ENCODE measurements around the gene LGI4.

Gene LGI4

DNA sequence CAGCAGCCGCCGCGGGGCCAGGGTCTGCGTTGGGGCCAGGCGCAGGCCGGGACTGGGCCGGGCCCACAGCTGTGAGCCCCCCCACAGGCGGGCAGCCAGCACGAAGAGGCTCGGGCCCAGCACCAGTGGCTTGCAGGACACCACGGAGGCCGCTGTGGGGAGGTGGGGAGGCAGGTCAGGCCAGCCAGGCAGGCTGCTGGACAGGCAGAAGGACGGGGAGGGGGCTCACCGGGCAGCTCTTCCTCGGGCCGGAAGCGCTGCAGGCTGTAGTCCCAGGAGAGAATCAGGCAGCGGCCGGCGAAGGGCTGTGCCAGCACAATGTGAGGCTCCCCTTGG, 8.3 kb downstream of the LGI4 start:
- no peak overlapping the region for H3K4me3 ChIP-seq (ENCODE audit: low read depth, low read length)
- TF ChIP-seq, protein P1, sequence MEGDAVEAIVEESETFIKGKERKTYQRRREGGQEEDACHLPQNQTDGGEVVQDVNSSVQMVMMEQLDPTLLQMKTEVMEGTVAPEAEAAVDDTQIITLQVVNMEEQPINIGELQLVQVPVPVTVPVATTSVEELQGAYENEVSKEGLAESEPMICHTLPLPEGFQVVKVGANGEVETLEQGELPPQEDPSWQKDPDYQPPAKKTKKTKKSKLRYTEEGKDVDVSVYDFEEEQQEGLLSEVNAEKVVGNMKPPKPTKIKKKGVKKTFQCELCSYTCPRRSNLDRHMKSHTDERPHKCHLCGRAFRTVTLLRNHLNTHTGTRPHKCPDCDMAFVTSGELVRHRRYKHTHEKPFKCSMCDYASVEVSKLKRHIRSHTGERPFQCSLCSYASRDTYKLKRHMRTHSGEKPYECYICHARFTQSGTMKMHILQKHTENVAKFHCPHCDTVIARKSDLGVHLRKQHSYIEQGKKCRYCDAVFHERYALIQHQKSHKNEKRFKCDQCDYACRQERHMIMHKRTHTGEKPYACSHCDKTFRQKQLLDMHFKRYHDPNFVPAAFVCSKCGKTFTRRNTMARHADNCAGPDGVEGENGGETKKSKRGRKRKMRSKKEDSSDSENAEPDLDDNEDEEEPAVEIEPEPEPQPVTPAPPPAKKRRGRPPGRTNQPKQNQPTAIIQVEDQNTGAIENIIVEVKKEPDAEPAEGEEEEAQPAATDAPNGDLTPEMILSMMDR (IDR thresholded peaks at IDR 0.05; ENCODE audit: insufficient read depth, low read depth, low read length, missing control alignments), result no peak
- DNase-seq (ENCODE audit: low read depth), result no peak

DNA sequence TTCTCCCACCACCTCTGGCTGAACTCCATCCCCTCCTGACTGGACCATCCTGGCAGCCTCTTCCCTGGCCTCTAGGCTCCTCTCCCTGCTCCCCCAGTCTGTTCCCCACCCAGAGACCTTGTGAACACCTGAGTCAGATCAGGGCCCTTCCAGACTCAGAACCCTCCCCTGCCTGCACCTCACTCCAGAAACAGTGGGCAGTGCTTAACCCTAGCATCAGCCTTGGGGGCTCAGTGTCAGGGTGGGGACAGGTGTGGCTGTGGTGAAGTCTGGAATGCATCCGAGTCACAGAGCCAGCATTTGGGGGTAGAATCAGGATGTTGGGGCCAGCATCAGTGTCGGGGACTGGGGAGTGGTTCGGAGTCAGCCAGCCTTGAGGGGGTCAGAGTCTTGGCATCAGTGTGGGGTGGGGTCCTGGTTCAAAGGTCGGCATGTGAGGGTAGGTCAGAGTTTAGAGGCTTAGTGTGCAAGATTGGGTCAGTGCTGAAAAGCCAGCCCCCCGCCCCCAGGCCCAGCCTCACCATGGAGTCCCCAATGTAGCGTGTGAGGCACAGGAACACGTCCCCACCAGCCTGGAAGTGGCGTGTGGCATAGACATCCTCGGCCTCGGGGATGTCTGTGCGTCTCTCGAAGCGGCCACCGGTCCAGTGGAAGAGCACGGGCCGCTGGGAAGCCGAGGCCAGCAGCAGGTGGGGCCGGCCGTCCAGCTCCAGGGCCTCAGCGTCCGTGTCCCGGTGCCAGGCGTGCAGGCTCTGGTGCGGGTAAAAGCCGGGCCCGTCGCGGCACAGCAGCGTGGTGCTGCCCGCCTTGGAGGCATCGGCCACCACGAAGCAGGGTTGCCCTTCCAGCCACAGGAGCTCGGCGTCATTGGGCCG, 8.9 kb downstream of the LGI4 start:
- H3K4me3 ChIP-seq (ENCODE audit: low read depth, low read length), result no peak overlapping the region
- TF ChIP-seq, protein P1 (IDR thresholded peaks at IDR 0.05; ENCODE audit: insufficient read depth, low read depth, low read length, missing control alignments), result no peak
- no peak for DNase-seq (ENCODE audit: low read depth)

DNA sequence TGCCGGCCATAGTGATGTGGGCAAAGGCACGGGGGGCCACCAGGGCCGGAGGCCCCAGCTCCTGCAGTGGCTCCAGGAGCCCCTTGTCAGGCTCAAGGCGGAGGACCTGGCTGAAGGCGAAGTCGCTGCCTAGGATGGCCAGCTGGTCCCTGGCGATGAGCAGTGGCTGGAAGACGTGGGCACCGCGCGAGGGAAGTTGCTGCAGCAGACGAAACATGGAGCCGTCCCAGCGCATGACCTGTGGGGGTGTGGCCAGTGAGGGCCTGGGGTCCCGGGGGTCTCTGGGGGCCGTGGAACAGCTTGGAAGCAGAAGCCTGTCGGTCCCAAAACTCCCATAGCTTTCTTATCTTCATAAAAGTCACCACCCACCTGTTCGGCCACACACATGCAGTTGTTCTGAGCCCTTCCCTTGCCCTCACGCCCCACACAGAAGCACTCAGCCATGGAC, 9.6 kb downstream of the LGI4 start:
- DNase-seq (ENCODE audit: low read depth), result no peak
- no peak overlapping the region for H3K4me3 ChIP-seq (ENCODE audit: low read depth, low read length)
- TF ChIP-seq, protein P1 (IDR thresholded peaks at IDR 0.05; ENCODE audit: insufficient read depth, low read depth, low read length, missing control alignments), result no peak

DNA sequence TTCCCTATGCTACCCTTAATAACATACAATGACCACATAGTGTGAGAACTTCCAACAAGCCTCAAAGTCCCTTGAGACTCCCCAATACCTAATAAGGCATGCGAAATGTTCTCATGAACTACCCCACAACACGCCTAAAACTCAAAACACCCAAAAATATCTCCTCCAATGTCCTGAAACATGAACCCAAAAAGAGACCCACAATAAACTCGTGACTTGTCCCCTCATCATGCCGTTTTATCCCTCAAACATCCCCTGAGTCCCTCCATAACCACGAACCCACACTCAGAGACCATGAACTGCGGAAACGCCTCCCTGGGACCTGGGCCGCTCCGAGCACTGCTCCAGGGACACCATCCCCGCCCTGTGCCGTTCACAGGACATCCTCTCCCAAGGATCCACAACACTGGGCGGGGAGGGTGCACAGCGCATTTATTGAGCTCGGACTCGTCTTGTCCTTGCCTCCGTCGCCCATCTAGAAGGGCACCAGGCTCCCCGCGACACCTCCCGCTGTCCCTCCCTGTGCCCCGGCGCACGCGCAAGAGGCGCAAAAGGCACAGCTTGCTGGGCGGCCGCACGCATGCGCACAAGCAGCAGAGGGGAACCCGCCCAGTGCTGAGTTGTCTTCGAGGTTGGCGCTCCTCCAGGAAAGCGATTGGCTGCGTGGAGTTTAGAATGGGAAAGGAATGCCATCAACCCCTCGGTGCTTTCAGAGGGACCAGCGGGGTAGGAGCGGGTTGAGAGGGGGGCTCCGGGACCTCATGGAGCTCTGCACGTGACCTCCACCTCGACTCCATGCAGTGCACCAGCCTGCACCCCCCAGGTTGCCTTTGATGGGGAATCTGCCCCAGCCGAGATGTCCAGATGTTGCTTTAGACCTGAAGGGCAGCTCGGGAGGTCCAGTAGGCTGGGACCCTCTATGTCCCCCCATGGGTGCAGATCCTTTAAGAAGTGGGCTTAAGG, 10.5 kb downstream of the LGI4 start:
- TF ChIP-seq, protein P1 (IDR thresholded peaks at IDR 0.05; ENCODE audit: insufficient read depth, low read depth, low read length, missing control alignments), result no peak
- peak overlapping the region; percentile 81 for H3K4me3 ChIP-seq (ENCODE audit: low read depth, low read length)
- DNase-seq (ENCODE audit: low read depth), result peak; percentile 93

DNA sequence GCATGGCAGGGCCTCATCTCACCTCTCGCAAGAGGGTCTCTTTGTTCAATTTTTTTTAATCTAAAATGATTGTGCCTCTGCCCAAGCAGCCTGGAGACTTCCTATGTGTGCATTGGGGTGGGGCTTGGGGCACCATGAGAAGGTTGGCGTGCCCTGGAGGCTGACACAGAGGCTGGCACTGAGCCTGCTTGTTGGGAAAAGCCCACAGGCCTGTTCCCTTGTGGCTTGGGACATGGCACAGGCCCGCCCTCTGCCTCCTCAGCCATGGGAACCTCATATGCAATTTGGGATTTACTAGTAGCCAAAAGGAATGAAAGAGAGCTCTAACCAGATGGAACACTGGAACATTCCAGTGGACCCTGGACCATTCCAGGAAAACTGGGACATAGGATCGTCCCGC, 11.3 kb downstream of the LGI4 start:
- no peak for DNase-seq (ENCODE audit: low read depth)
- no peak overlapping the region; the same call in 1 of the 2 replicates for H3K4me3 ChIP-seq (ENCODE audit: low read depth, low read length)
- TF ChIP-seq, protein P1 (IDR thresholded peaks at IDR 0.05; ENCODE audit: insufficient read depth, low read depth, low read length, missing control alignments), result no peak

DNA sequence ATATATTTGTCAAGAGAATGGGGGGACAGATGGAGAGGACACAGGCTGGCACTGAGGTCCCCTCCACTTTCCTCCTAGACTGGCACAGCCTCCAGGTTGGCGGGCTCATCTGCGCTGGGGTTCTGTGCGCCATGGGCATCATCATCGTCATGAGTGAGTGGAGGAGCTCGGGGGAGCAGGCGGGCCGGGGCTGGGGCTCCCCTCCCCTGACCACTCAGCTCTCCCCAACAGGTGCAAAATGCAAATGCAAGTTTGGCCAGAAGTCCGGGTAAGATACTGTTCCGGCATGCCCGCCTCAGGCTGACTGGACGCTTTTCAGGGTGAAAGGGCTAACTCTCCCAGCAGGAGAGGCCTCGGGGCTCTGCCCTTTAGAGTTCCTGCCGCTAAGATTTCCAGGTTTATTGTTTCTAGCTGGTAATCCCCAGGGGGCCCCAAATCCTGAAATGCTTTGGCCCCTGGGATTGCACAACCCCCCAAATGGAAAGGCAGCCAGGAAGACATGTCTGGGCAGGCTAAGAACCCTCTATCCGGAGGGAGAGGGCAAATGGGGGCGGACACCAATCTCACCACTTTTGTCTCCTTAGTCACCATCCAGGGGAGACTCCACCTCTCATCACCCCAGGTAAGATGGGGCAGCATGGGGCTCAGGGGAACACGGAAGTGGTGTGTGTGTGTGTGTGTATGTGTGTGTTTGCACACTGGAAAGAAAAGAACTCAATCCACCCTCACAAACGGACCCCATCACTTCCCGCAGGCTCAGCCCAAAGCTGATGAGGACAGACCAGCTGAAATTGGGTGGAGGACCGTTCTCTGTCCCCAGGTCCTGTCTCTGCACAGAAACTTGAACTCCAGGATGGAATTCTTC, 11.9 kb downstream of the LGI4 start:
- no peak overlapping the region for H3K4me3 ChIP-seq (ENCODE audit: low read depth, low read length)
- TF ChIP-seq, protein P1 (IDR thresholded peaks at IDR 0.05; ENCODE audit: insufficient read depth, low read depth, low read length, missing control alignments), result no peak
- DNase-seq (ENCODE audit: low read depth), result no peak
